HG03045 (cell line): ENCODE measurements around the gene SEZ6L.

Experiments
- ATAC-seq: cut with Tn5 transposase; IDR thresholded peaks from one replicate; pipeline ENCODE4 v1.9.1; 2021; ENCODE audit warnings: mild to moderate bottlenecking, moderate library complexity; ENCODE audit not compliant: unreplicated experiment

The SEZ6L gene

GRCh38 chr22:26327306-26327705 is 158.0 kb downstream of the SEZ6L start:
- ATAC-seq = no peak

GRCh38 chr22:26328221-26328620 is 159.0 kb downstream of the SEZ6L start:
- no peak for ATAC-seq

GRCh38 chr22:26330971-26331625 is 161.8 kb downstream of the SEZ6L start:
- no peak for ATAC-seq

DNA sequence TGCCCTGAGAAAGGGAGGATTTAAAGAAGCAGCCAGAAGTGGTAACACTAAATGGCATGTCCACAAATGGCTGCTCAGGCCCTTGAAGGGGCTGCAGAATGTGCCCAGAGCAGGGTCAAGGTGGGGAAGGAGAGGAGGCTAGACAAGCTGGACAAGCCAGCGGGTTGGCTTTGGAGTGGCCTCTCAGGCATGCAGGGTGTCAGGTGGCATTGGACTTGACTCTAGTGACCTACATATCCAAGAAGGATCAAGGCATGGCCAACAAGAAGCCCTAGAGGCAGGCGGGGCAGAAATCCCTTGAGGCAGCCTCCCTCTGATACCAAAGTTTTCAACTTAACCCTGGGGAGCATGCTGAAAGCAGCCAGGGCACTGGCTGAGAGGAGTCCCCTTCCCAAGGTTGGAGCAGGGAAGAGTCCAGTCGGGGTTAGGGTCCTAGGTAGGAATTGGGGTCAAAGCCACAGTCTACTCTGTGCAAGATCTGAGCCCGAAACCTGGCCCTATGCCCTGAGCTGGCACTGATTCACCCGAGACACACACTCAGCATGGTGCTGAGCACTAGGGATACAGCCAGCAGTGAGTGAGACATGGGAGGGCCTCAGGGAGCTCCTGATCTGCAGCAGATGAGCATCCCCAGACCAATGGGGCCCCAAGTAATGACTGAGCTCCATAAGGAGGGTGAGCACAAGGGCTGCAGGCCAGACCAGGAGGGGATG is 164.0 kb downstream of the SEZ6L start:
- no peak for ATAC-seq

DNA sequence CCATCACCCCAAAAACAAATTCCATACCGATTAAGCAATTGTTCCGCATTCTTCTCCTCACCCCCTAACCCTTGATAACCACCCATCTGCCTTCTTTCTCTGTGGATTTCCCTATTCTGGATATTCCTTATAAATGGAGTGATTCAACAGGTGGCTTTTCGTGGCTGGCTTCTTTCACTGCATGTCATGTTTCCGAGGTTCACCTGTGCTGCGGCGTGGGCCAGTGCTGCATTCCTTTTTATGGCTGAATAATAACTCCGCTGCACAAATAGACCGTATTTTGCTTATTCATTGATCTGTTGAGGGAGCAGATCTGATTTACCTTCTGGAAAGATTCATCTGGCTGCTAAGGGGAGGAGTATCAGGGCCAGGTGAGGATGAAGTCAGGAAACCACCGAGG is 165.0 kb downstream of the SEZ6L start:
- ATAC-seq = no peak

DNA sequence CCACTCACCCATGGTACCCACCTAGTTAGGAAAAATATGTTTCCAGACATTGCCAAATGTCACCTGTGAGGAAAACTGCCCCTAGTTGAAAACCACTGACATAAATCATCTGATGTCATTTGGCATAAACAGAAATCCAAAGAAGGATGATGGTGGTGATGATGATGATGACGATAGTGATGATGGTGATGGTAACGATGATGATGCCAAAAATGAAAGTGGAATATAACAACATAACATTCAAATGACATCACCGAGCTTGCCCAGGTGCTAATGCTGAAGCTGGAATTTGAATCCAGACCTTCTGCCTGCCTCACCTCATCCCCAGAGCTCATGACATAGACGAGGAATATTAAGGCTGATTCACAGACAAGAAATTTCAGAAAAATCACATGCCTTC is 167.5 kb downstream of the SEZ6L start:
- ATAC-seq = no peak

DNA sequence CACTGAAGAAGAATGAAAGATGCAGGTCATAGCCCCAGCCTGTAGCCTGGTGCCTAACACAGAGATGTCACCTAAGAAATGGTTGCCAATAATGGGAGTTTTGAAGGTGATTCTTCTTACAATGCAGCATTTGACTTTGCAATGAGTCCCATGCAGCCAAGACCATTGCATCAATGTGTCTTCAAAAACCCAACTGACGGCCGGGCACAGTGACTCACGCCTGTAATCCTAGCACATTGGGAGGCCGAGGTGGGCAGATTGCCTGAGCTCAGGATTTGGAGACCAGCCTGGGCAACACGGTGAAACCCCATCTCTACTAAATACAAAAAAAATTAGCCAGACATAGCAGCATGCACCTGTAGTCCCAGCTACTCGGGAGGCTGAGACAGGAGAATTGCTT is 170.5 kb downstream of the SEZ6L start:
- no peak for ATAC-seq

- ATAC-seq = no peak
Measured at GRCh38 chr22:26342745-26343410, 173.6 kb downstream of the SEZ6L start.

GRCh38 chr22:26345496-26345895 is 176.2 kb downstream of the SEZ6L start:
- ATAC-seq = no peak

DNA sequence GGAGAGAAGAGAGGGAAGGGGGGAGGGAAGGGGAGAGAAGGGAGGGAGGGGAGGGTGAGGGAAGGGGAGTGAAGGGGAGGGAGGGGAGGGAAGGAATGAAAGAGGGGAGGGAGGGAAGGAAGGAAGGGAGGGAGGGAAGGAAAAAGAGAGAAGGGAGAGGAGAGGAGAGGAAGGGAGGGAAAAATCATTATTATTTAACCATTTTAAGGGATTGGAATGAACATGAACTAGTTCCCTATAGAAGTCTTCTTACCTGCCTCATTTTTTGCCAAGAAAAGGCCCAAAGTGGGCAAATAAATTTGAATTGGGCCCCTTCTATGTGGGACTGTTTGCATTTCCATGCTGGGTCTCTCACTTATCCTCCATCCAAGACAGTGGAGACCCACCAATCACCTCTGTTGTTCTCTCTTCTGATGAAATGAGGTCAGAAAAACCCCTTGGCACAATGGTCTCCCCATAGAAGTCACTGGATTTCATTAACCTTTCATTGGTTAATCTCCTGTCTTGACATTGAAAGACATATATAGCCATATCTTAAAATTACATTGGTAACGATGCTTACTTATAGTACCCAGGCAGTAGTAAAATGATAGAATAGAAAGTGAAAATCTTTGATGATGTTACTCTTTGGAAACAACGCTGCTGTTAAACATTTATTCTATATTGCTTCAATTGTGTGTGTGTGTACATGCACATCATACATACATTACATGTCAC is 179.7 kb downstream of the SEZ6L start:
- no peak for ATAC-seq

DNA sequence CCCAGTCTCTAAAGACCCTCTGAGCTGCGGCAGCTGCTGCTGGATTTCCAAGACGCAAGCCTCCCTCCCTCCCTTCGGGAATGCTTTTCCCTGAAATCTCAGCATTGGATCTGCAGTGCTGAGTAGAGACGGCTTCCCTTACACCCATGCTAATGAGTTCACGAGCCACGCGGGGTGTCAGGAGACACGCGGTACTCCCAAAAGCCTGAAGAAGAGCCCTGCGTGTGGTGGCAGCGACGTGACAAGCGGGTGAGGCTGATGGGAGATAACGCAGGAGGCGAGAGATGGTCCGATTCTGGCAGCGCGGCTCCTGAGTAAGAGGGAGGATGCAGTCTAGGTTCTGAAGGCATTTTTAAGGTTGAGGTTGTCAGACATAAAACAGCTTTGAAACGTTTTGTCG is 185.4 kb downstream of the SEZ6L start:
- ATAC-seq = no peak

DNA sequence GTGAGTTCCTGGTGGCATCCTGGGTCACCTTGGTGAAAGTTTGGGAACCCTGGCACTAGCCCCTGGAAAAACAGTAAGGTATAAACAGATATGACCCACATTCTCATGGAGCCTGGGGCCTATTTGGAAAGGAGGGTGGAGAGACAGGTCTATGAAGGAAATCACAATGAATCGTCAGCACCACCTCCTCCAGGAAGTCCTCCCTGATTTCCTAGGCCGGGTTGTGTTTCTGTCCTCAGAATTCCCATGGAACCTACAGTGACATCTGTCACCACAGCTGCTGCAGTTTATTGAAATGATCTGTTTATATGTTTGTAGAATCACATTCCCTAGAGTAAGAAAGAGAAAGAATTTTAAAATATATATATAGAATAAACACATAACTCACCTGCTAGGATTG is 188.0 kb downstream of the SEZ6L start:
- ATAC-seq = no peak

DNA sequence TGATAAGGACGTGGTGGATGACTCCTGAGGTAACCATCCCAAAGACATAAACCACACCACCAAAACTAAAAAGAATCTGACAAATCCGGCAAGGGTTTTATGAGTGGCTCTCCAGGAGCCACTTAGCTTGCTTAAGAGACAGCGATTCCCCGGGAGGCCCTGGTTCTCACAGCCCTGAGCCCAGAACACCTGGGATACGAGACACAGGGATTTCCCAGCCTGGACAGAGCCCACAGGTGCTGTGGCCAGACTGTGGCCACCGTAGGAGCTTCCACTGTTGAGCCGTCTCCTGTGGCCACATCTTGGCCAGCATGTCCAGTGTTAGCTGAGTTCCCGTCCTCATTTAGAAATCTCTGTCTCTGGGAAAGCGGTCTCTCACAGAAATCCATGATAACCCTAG is 188.6 kb downstream of the SEZ6L start:
- no peak for ATAC-seq

DNA sequence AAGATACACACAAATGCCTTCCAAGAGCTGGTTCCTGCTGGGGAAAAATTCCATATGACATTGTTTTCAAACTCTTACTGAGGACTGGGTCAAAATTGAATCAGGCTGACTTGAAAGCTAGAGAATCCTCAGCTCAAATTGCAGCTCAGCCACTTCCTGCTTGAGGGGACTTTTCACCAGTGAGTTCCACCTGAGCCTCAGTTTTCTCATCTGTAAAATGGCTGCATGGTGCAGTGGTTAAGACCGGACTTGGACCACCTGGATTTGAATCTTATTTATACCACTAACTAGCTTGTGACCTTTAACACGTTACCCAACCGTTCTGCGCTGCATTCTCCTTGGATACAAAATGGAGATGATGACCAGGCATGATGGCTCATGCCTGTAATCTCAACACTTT is 189.9 kb downstream of the SEZ6L start:
- ATAC-seq = no peak

DNA sequence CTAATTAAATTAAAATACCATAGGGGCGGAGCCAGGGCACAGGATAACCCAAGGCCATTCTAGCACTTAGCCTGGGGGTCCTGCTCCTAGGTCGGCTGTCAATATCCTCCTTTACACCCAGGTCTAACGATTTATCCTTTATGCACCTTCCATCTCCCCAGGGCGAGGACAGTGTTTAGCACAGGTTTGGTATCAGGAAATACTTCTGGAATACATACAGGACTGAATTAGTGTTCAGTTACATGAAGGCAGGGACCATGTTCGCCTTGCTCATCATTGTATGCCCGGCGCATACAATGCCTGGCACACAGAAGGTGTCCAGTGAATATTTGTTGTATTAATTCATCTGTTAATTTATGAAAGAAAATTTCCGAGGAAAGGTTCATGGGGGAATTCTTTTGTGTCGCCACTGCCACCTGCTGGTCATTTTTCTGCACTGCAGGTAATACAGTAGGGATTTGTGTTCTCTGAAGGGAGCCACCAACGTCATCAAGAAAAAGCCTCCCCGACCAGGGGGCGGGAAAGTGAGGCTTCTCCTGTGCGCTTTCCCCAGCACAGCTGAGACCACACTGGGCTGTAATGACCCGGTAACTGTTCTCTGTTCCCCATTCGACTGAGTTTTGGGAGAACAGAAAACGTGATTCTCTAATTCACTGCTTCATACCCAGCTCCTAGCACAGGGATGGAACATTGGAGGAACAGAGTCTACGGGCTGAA is 191.1 kb downstream of the SEZ6L start:
- ATAC-seq = no peak

GRCh38 chr22:26362471-26362870 is 193.2 kb downstream of the SEZ6L start:
- ATAC-seq = no peak

GRCh38 chr22:26364066-26365015 is 195.1 kb downstream of the SEZ6L start:
- ATAC-seq = no peak

GRCh38 chr22:26367402-26368245 is 198.4 kb downstream of the SEZ6L start:
- no peak for ATAC-seq

DNA sequence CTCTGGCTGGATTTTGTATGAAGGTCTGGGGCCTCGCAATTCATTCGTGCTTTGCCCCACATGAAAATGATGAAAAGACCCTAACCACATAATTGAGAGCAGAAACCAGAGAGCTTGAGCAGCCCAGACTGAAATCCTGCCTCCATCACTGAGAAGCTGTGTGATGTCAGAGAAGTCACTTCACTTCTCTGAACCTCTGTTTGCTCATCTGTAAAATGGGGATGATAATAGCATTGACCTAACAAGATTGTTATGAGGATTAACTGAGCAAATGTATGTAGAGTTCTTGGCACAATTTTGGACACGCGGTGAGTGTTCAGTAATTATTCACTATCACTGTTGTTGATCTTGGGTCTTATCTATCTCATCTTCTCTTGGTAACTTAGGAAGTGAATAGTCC is 203.6 kb downstream of the SEZ6L start:
- ATAC-seq = no peak
